GM21526 (cell line): ENCODE measurements around the gene SLC38A11.

ENCODE experiments used
- ATAC-seq: cut with Tn5 transposase; IDR thresholded peaks from one replicate; pipeline ENCODE4 v1.9.1; 2021; ENCODE audit warnings: moderate library complexity; ENCODE audit not compliant: unreplicated experiment, low FRiP score

SLC38A11 gene

GRCh38 chr2:164847981-164848741 is 107.2 kb downstream of the SLC38A11 start:
- no peak for ATAC-seq

- no peak for ATAC-seq
Measured at GRCh38 chr2:164847291-164847690, 108.0 kb downstream of the SLC38A11 start.

GRCh38 chr2:164846276-164846675 is 109.0 kb downstream of the SLC38A11 start:
- no peak for ATAC-seq
